ENCODE measurements around the gene ZC3H18. TPM values are rescaled to one million over a fixed set of nuclear protein-coding genes. Genes with fewer than 3 reads are reported as not detected.

ZC3H18 gene
- total and polyA plus RNA-seq, 2 experiments from 2014 or later: 16.8 to 37.1 TPM

GRCh38 chr16:88548985-88549384 is 21.2 kb upstream of the ZC3H18 start:
- H4K20me1 ChIP-seq (ENCODE audit: insufficient read depth, poor library complexity, severe bottlenecking): no peaks in the 10 kb centered on the region
- no peaks in the 10 kb centered on the region for H3K9me2 ChIP-seq (replicated peaks; ENCODE audit: insufficient read depth)
- TF ChIP-seq EZH2 (IDR thresholded peaks at IDR 0.05; ENCODE audit: borderline replicate concordance): no peak
- peaks cover 6% of the 10 kb centered on the region for H3K27me3 ChIP-seq
- 79% methylated on average over 13 of the region's 13 CpGs for WGBS (ENCODE audit: low lambda C conversion rate, missing lambda C conversion rate)
- H3K4me3 ChIP-seq: no peak overlapping the region
- no peaks in the 10 kb centered on the region for H3K4me1 ChIP-seq (ENCODE audit: insufficient read depth)
- H3K27ac ChIP-seq: no peak overlapping the region
- H2AFZ ChIP-seq: no peak overlapping the region
- H3K36me3 ChIP-seq (replicated peaks; ENCODE audit: insufficient read depth, low read depth): no peaks in the 10 kb centered on the region
- no peaks in the 10 kb centered on the region for H3K9me3 ChIP-seq (ENCODE audit: low read depth)
- H3K79me2 ChIP-seq: no peaks in the 10 kb centered on the region
- no peak overlapping the region for H3K4me2 ChIP-seq
- DNase-seq (ENCODE audit: low spot score): no peak

GRCh38 chr16:88549671-88550245 is 20.4 kb upstream of the ZC3H18 start:
- 87% methylated on average over 10 of the region's 12 CpGs for WGBS (ENCODE audit: low lambda C conversion rate, missing lambda C conversion rate)
- Histone ChIP-seq H3K4me3 (no peak overlapping the region), H3K27ac (no peak overlapping the region), H3K27me3 (peaks cover 6% of the 10 kb centered on the region), H3K36me3 (replicated peaks; ENCODE audit: insufficient read depth, low read depth) (no peaks in the 10 kb centered on the region), H3K4me2 (no peak overlapping the region), H3K9me2 (replicated peaks; ENCODE audit: insufficient read depth) (no peaks in the 10 kb centered on the region), H4K20me1 (ENCODE audit: insufficient read depth, poor library complexity, severe bottlenecking) (no peaks in the 10 kb centered on the region), H2AFZ (no peak overlapping the region), H3K4me1 (ENCODE audit: insufficient read depth) (no peaks in the 10 kb centered on the region), H3K79me2 (no peaks in the 10 kb centered on the region), H3K9me3 (ENCODE audit: low read depth) (no peaks in the 10 kb centered on the region)
- DNase-seq (ENCODE audit: low spot score): no peak
- TF ChIP-seq CTCF (IDR thresholded peaks at IDR 0.05; ENCODE audit: poor library complexity): no peak
- no peak for TF ChIP-seq EZH2 (IDR thresholded peaks at IDR 0.05; ENCODE audit: borderline replicate concordance)
- TF ChIP-seq EZH2phosphoT487 (IDR thresholded peaks at IDR 0.05; ENCODE audit: low read depth, severe bottlenecking, unreplicated experiment): no peak

GRCh38 chr16:88550246-88550661 is 19.9 kb upstream of the ZC3H18 start:
- Histone ChIP-seq H3K4me1 (ENCODE audit: insufficient read depth) (no peaks in the 10 kb centered on the region), H3K4me2 (no peak overlapping the region), H3K4me3 (no peak overlapping the region), H3K79me2 (no peaks in the 10 kb centered on the region), H3K27ac (no peak overlapping the region), H3K9me3 (ENCODE audit: low read depth) (no peaks in the 10 kb centered on the region), H3K9me2 (replicated peaks; ENCODE audit: insufficient read depth) (no peaks in the 10 kb centered on the region), H4K20me1 (ENCODE audit: insufficient read depth, poor library complexity, severe bottlenecking) (no peaks in the 10 kb centered on the region), H2AFZ (no peak overlapping the region), H3K27me3 (peaks cover 6% of the 10 kb centered on the region), H3K36me3 (replicated peaks; ENCODE audit: insufficient read depth, low read depth) (no peaks in the 10 kb centered on the region)
- DNase-seq (ENCODE audit: low spot score): no peak
- WGBS (ENCODE audit: low lambda C conversion rate, missing lambda C conversion rate): 82% methylated on average over 16 of the region's 16 CpGs
- no peak for TF ChIP-seq EZH2 (IDR thresholded peaks at IDR 0.05; ENCODE audit: borderline replicate concordance)
- no peak for TF ChIP-seq EZH2phosphoT487 (IDR thresholded peaks at IDR 0.05; ENCODE audit: low read depth, severe bottlenecking, unreplicated experiment)
- TF ChIP-seq CTCF (IDR thresholded peaks at IDR 0.05; ENCODE audit: poor library complexity): no peak

GRCh38 chr16:88552166-88552565 is 18.0 kb upstream of the ZC3H18 start:
- peaks cover 6% of the 10 kb centered on the region for H3K27me3 ChIP-seq

More at GRCh38 chr16:88552166-88552565, 18.0 kb upstream of the ZC3H18 start:
- no peak overlapping the region for H3K27ac ChIP-seq
- no peaks in the 10 kb centered on the region for H3K9me2 ChIP-seq (replicated peaks; ENCODE audit: insufficient read depth)
- no peaks in the 10 kb centered on the region for H3K36me3 ChIP-seq (replicated peaks; ENCODE audit: insufficient read depth, low read depth)
- H3K9me3 ChIP-seq (ENCODE audit: low read depth): no peaks in the 10 kb centered on the region
- 86% methylated on average over 10 of the region's 10 CpGs for whole genome bisulfite sequencing (ENCODE audit: low lambda C conversion rate, missing lambda C conversion rate)
- H4K20me1 ChIP-seq (ENCODE audit: insufficient read depth, poor library complexity, severe bottlenecking): no peaks in the 10 kb centered on the region
- no peak for TF ChIP-seq EZH2 (IDR thresholded peaks at IDR 0.05; ENCODE audit: borderline replicate concordance)
- TF ChIP-seq CTCF (IDR thresholded peaks at IDR 0.05; ENCODE audit: poor library complexity): no peak
- no peak for TF ChIP-seq EZH2phosphoT487 (IDR thresholded peaks at IDR 0.05; ENCODE audit: low read depth, severe bottlenecking, unreplicated experiment)
- H2AFZ ChIP-seq: no peak overlapping the region
- no peaks in the 10 kb centered on the region for H3K79me2 ChIP-seq
- H3K4me2 ChIP-seq: no peak overlapping the region
- H3K4me3 ChIP-seq: no peak overlapping the region
- no peaks in the 10 kb centered on the region for H3K4me1 ChIP-seq (ENCODE audit: insufficient read depth)
- no peak for DNase-seq (ENCODE audit: low spot score)
